NCI-H187 (cell line): Measurements from ENCODE around the gene DPYSL3.

ENCODE experiments used
- DNase-seq, 2 experiments: peaks; one replicate each; lab custom pipeline; 2025; lab: John Stamatoyannopoulos, UW

The DPYSL3 gene

GRCh38 chr5:147472664-147473475, 37.0 kb downstream of the DPYSL3 start:
- DNase-seq: no peak

- no peak for DNase-seq
Observed at GRCh38 chr5:147467973-147468508, 41.8 kb downstream of the DPYSL3 start.

- DNase-seq: no peak
Observed at GRCh38 chr5:147466360-147466980, 43.4 kb downstream of the DPYSL3 start.

GRCh38 chr5:147465747-147466146, 44.1 kb downstream of the DPYSL3 start:
- no peak for DNase-seq

- no peak for DNase-seq
Observed at GRCh38 chr5:147464211-147464610, 45.7 kb downstream of the DPYSL3 start.

- DNase-seq: no peak
Observed at GRCh38 chr5:147461915-147462314, 48.0 kb downstream of the DPYSL3 start.

- no peak for DNase-seq
Observed at GRCh38 chr5:147460380-147460779, 49.5 kb downstream of the DPYSL3 start.

GRCh38 chr5:147458581-147458980, 51.3 kb downstream of the DPYSL3 start:
- DNase-seq: no peak

- DNase-seq: no peak
Observed at GRCh38 chr5:147455822-147456450, 53.9 kb downstream of the DPYSL3 start.

GRCh38 chr5:147454996-147455677, 54.7 kb downstream of the DPYSL3 start:
- DNase-seq: no peak

GRCh38 chr5:147453875-147454814, 55.7 kb downstream of the DPYSL3 start:
- peak; percentile 49 to 85 for DNase-seq

- peak in 1 of 2 experiments; percentile 62 for DNase-seq
Observed at GRCh38 chr5:147452165-147452811, 57.6 kb downstream of the DPYSL3 start.

GRCh38 chr5:147451193-147451592, 58.7 kb downstream of the DPYSL3 start:
- no peak for DNase-seq

GRCh38 chr5:147450606-147451005, 59.3 kb downstream of the DPYSL3 start:
- no peak for DNase-seq

- DNase-seq: no peak
Observed at GRCh38 chr5:147448766-147449165, 61.1 kb downstream of the DPYSL3 start.

- DNase-seq: no peak
Observed at GRCh38 chr5:147446523-147446922, 63.3 kb downstream of the DPYSL3 start.

GRCh38 chr5:147445917-147446316, 64.0 kb downstream of the DPYSL3 start:
- DNase-seq: no peak

GRCh38 chr5:147445090-147445489, 64.8 kb downstream of the DPYSL3 start:
- no peak for DNase-seq

GRCh38 chr5:147442224-147442623, 67.6 kb downstream of the DPYSL3 start:
- DNase-seq: no peak

- no peak for DNase-seq
Observed at GRCh38 chr5:147441191-147441695, 68.6 kb downstream of the DPYSL3 start.
